Measurements from ENCODE around the gene EPC1.

The EPC1 gene

GRCh38 chr10:32379318-32379949, 32.5 kb upstream of the EPC1 start:
- TF ChIP-seq ZNF70 (CRISPR knock-in tag; IDR thresholded peaks at IDR 0.05), result no peak
- no peak for TF ChIP-seq ZFP30 (CRISPR knock-in tag; IDR thresholded peaks at IDR 0.05)
- TF ChIP-seq ZC3H10 (CRISPR knock-in tag; IDR thresholded peaks at IDR 0.05), result no peak
- no peak for TF ChIP-seq PPARA (CRISPR knock-in tag; IDR thresholded peaks at IDR 0.05; ENCODE audit: borderline replicate concordance)
- no peak for TF ChIP-seq ISL1 (CRISPR knock-in tag; IDR thresholded peaks at IDR 0.05)
- TF ChIP-seq ZNF565 (CRISPR knock-in tag; conservative IDR thresholded peaks at IDR 0.05; ENCODE audit: low read depth), result no peak
- TF ChIP-seq OSR1 (CRISPR knock-in tag; IDR thresholded peaks at IDR 0.05), result no peak
- no peak for TF ChIP-seq ZNF8 (CRISPR knock-in tag; IDR thresholded peaks at IDR 0.05)
- TF ChIP-seq CSRNP3 (CRISPR knock-in tag; IDR thresholded peaks at IDR 0.05), result no peak
- TF ChIP-seq POU6F1 (CRISPR knock-in tag; IDR thresholded peaks at IDR 0.05; ENCODE audit: borderline replicate concordance, low read depth), result no peak
- no peak for TF ChIP-seq ARNTL (CRISPR knock-in tag; IDR thresholded peaks at IDR 0.05; ENCODE audit: borderline replicate concordance, low read depth)
- TF ChIP-seq CREB5 (CRISPR knock-in tag; IDR thresholded peaks at IDR 0.05; ENCODE audit: low read depth), result no peak
- peak; percentile 76 for ATAC-seq

- peak; percentile 98 for ATAC-seq
These were observed 31.7 kb upstream of the EPC1 start for GRCh38 chr10:32378363-32379317.

GRCh38 chr10:32377458-32378259, 30.7 kb upstream of the EPC1 start:
- no peak for TF ChIP-seq CREB5 (CRISPR knock-in tag; IDR thresholded peaks at IDR 0.05; ENCODE audit: low read depth)
- peak; percentile 47 for ATAC-seq

More at GRCh38 chr10:32378363-32379317, 31.7 kb upstream of the EPC1 start:
- TF ChIP-seq ARNTL (CRISPR knock-in tag; IDR thresholded peaks at IDR 0.05; ENCODE audit: borderline replicate concordance, low read depth) (no peak), ZFP3 (CRISPR knock-in tag; IDR thresholded peaks at IDR 0.05) (no peak), GLIS3 (CRISPR knock-in tag; IDR thresholded peaks at IDR 0.05) (no peak), BACH2 (CRISPR knock-in tag; IDR thresholded peaks at IDR 0.05; ENCODE audit: borderline replicate concordance) (no peak), TOX (CRISPR knock-in tag; IDR thresholded peaks at IDR 0.05; ENCODE audit: borderline replicate concordance) (no peak), SNAI2 (CRISPR knock-in tag; IDR thresholded peaks at IDR 0.05) (no peak), RARB (CRISPR knock-in tag; IDR thresholded peaks at IDR 0.05) (no peak), CSRNP3 (CRISPR knock-in tag; IDR thresholded peaks at IDR 0.05) (no peak), ESRRG (CRISPR knock-in tag; IDR thresholded peaks at IDR 0.05) (no peak), ISL1 (CRISPR knock-in tag; IDR thresholded peaks at IDR 0.05) (no peak), ZC3H10 (CRISPR knock-in tag; IDR thresholded peaks at IDR 0.05) (no peak), ZNF565 (CRISPR knock-in tag; conservative IDR thresholded peaks at IDR 0.05; ENCODE audit: low read depth) (no peak), CSDC2 (CRISPR knock-in tag; IDR thresholded peaks at IDR 0.05) (no peak), ZNF8 (CRISPR knock-in tag; IDR thresholded peaks at IDR 0.05) (no peak), PPARA (CRISPR knock-in tag; IDR thresholded peaks at IDR 0.05; ENCODE audit: borderline replicate concordance) (no peak)

Measured in SK-N-SH treated with all-trans-retinoic acid at 6 μM for 48 hours (cell line).